OCI-LY1 (cell line): ENCODE data around the gene DNAH8.

Source experiments
- CTCF ChIP-seq: fragments of 200-600 bp; sonication (generic), shearing (Covaris generic); IDR thresholded peaks from 2 replicates; pipeline ENCODE4 v1.5.1; 2017; ENCODE audit warnings: mild to moderate bottlenecking, antibody characterized with exemption, low read length, moderate library complexity, mixed read lengths
- EZH2 ChIP-seq: fragments of 200-600 bp; sonication (generic), shearing (Covaris generic); IDR thresholded peaks from 2 replicates; pipeline ENCODE4 v1.8.0; 2017; ENCODE audit warnings: borderline replicate concordance, mixed run types, mild to moderate bottlenecking, antibody characterized with exemption, low read length, moderate library complexity, mixed read lengths

DNA sequence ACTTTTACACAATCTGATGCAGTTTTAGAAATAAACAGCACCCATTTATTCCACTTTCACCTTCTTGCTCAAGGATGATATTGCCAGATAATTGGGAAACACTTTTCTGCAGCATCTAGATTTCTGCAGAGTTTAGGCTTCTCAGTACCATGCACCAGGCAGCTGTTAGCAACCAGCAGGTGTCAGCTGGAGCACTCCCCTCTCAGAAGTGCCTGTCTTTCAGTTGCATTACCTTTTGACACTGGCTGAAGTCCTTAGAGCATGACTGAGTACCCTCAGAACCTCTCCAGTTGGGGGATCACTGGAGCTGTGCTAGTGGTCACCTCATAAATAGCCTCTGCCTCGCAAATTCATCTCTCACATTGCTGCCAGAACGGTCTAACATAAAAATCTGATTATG, 91.2 kb downstream of the DNAH8 start:
- TF ChIP-seq CTCF (no peak), EZH2 (no peak)
